ENCODE results near the gene ICAM4. TPM values are rescaled to one million over a fixed set of nuclear protein-coding genes. Genes with fewer than 3 reads are reported as not detected.
A peak's percentile ranks its signal among the peaks of the same experiment; 100 is the strongest.

ICAM4 gene
- total and polyA plus RNA-seq, 2 of the 13 experiments (the other 11 are each of a cell fraction or from before 2014, with no cell fraction given), result 2.9 to 4.0 TPM

DNA sequence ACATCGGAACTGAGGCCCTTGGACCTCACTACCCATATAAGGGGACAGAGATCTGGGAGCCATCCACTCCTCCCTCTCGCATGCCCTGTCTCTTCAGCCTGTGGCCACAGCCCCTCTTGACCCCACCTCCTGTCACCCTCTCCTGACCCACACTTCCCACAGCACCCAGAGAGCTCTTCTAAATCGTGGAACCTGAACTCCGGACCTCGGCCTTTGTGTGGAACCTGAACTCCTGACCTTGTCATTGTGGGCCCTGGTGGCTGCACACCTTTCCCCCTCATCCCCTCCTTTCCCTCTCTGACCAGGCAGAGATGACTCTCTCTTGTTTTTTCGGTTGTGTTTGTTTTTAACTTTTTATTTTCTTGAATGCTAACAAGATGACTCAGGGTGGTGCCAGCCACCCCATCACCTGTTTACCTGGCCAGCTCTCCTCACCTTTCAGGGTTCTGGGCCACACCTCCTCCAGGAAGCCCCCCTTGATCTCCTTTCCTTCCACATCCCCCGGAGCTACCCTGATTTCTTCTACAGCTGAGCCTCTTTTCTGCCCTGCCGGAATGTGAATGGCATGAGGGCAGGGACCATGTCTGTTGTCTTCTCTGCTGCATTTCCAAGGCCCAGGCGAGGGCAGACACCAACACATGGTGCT, 29.7 kb upstream of the ICAM4 start:
- DNase-seq (ENCODE audit: low spot score) (no peak), FAIRE-seq (no peak), ATAC-seq (no peak)
- CTCF ChIA-PET (ENCODE audit: low intra/inter-chr PET ratio, low total read pairs), result no interaction called here
- H3K27me3 ChIP-seq (ENCODE audit: control insufficient read depth in 1 of 2, insufficient read depth in 2 of 2, low read length in 2 of 2), result no peaks in the 10 kb centered on the region; a peak in 1 of 5 replicates
- intact Hi-C loops (cut with micrococcal nuclease; ENCODE audit: unreplicated experiment) (no loop called here), in situ Hi-C loops (cut with HindIII; ENCODE audit: extremely low pct_ligation_motif_present, low pct_unique_long_range_greater_than_20kb) (no loop called here)
- H3K27ac ChIP-seq (ENCODE audit: extremely low read length, insufficient read depth, low read length), result no peak overlapping the region
- H3K4me3 ChIP-seq (replicated peaks in 1 of 3; ENCODE audit: insufficient read depth in 1 of 3, low read depth in 2 of 3, low read length in 3 of 3), result no peak overlapping the region
- no TSS peak for BruUV-seq (replicated peaks)
- no peaks in the 10 kb centered on the region for H3K9me3 ChIP-seq (ENCODE audit: low read length)
- POLR2A ChIA-PET, result interaction anchor here (1.0 to 5.4 kb wide), 2 partner anchors 13 to 144 kb away, joined by 3 to 71 read pairs; partner anchors contain the start of gene ICAM1
- no peaks in the 10 kb centered on the region for H4K20me1 ChIP-seq (ENCODE audit: insufficient read depth, low read length)
- H3K79me2 ChIP-seq (ENCODE audit: insufficient read depth, low read length), result peaks cover 10% of the 10 kb centered on the region
- WGBS (ENCODE audit: low lambda C conversion rate), result 83% methylated on average over 8 of the region's 9 CpGs
- H2AFZ ChIP-seq (ENCODE audit: low read length), result no peak overlapping the region
- peaks cover 70% of the 10 kb centered on the region for H3K4me1 ChIP-seq (ENCODE audit: insufficient read depth, low read length)
- peaks cover 12 to 40% of the 10 kb centered on the region in 2 experiments for H3K36me3 ChIP-seq (replicated peaks in 1 of 2; ENCODE audit: control insufficient read depth in 1 of 2, insufficient read depth in 2 of 2, low read length in 2 of 2)
- H3K9ac ChIP-seq (ENCODE audit: insufficient read depth, low read depth, low read length), result no peak overlapping the region
- no peak overlapping the region for H3K4me2 ChIP-seq (ENCODE audit: low read depth, low read length)
- TF ChIP-seq NR2F6 (IDR thresholded peaks at IDR 0.05), result peak; percentile 12; the same call in 1 of the 2 replicates
- no peak for TF ChIP-seq NR2F6 (CRISPR knock-in tag; IDR thresholded peaks at IDR 0.05)
- TF ChIP-seq, protein P1, sequence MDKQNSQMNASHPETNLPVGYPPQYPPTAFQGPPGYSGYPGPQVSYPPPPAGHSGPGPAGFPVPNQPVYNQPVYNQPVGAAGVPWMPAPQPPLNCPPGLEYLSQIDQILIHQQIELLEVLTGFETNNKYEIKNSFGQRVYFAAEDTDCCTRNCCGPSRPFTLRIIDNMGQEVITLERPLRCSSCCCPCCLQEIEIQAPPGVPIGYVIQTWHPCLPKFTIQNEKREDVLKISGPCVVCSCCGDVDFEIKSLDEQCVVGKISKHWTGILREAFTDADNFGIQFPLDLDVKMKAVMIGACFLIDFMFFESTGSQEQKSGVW (CRISPR knock-in tag; IDR thresholded peaks at IDR 0.05; ENCODE audit: borderline replicate concordance), result no peak
- peak; percentile 23; the same call in 1 of the 2 replicates for TF ChIP-seq HNF4A (CRISPR knock-in tag; IDR thresholded peaks at IDR 0.05)

GRCh38 chr19:10258080-10258710, 28.6 kb upstream of the ICAM4 start:
- H3K27me3 ChIP-seq (ENCODE audit: control insufficient read depth in 1 of 2, insufficient read depth in 2 of 2, low read length in 2 of 2), result no peaks in the 10 kb centered on the region
- ChIA-PET POLR2A (interaction anchor here (0.8 to 5.4 kb wide), 10 partner anchors 12 to 145 kb away, joined by 3 to 71 read pairs (median 4); partner anchors contain the start of genes CDC37, ICAM1, ICAM5 and TYK2), CTCF (ENCODE audit: low intra/inter-chr PET ratio, low total read pairs) (interaction anchor here (1.3 to 3.6 kb wide), 2 partner anchors 131 to 133 kb away, joined by 13 to 24 read pairs; no protein-coding TSS in a partner anchor)
- no peak for DNase-seq (ENCODE audit: low spot score)
- H3K4me2 ChIP-seq (ENCODE audit: low read depth, low read length), result no peak overlapping the region
- FAIRE-seq, result no peak
- no peak overlapping the region for H3K27ac ChIP-seq (ENCODE audit: extremely low read length, insufficient read depth, low read length)
- no peaks in the 10 kb centered on the region for H3K9me3 ChIP-seq (ENCODE audit: low read length)
- in situ Hi-C loops (cut with HindIII; ENCODE audit: extremely low pct_ligation_motif_present, low pct_unique_long_range_greater_than_20kb), result no loop called here
- no TSS peak for BruUV-seq (replicated peaks)
- H3K4me3 ChIP-seq (replicated peaks in 1 of 3; ENCODE audit: insufficient read depth in 1 of 3, low read depth in 2 of 3, low read length in 3 of 3), result no peak overlapping the region
- peaks cover 62% of the 10 kb centered on the region for H3K4me1 ChIP-seq (ENCODE audit: insufficient read depth, low read length)
- no peak for ATAC-seq
- peaks cover 1% of the 10 kb centered on the region for H3K79me2 ChIP-seq (ENCODE audit: insufficient read depth, low read length)
- TF ChIP-seq RNF2 (conservative IDR thresholded peaks at IDR 0.05; ENCODE audit: low read depth), result no peak
- no peak for TF ChIP-seq ZNF713 (CRISPR knock-in tag; IDR thresholded peaks at IDR 0.05)
- TF ChIP-seq RFXAP (CRISPR knock-in tag; IDR thresholded peaks at IDR 0.05; ENCODE audit: borderline replicate concordance), result no peak
- 0 out of 2 replicates have a peak, but pooled peaks have one; percentile 19 for TF ChIP-seq RBFOX2 (IDR thresholded peaks at IDR 0.05; ENCODE audit: low read depth, low read length)
- TF ChIP-seq POLR2A (IDR thresholded peaks at IDR 0.05; ENCODE audit: insufficient read depth in 1 of 2, low read depth in 2 of 2, low read length in 2 of 2), result 0 out of 4 replicates have a peak, but pooled peaks of 1 of the 2 experiments have one; percentile 23
- peak; percentile 74 for TF ChIP-seq AGO2 (optimal IDR thresholded peaks at IDR 0.05; ENCODE audit: low read depth, low read length)
- H2AFZ ChIP-seq (ENCODE audit: low read length), result no peak overlapping the region
- WGBS (ENCODE audit: low lambda C conversion rate), result 95% methylated on average over 12 of the region's 18 CpGs
- H3K36me3 ChIP-seq (replicated peaks in 1 of 2; ENCODE audit: control insufficient read depth in 1 of 2, insufficient read depth in 2 of 2, low read length in 2 of 2), result peaks cover 12 to 40% of the 10 kb centered on the region in 2 experiments
- no peaks in the 10 kb centered on the region for H4K20me1 ChIP-seq (ENCODE audit: insufficient read depth, low read length)
- no peak overlapping the region for H3K9ac ChIP-seq (ENCODE audit: insufficient read depth, low read depth, low read length)
- intact Hi-C loops (cut with micrococcal nuclease; ENCODE audit: unreplicated experiment), result no loop called here
